Adrenal gland (tissue), 5 donors: ENCODE data around the gene EGR4.

ENCODE experiments used
- POLR2A ChIP-seq, 2 donors: fragments of 450-650 bp; IDR thresholded peaks; one replicate each; pipeline ENCODE4 v1.6.1; 2017; ENCODE audit warnings: antibody characterized with exemption in 2 of 2, mild to moderate bottlenecking in 2 of 2, moderate library complexity in 1 of 2
- TF ChIP-seq, protein P1 (sequence below), 6 experiments: fragments of 450-650 bp in 4 of 6; fragments of 200-600 bp in 2 of 6; sonication (generic) in 1 of 6; IDR thresholded peaks; 1 replicate in 5 of 6; 2 replicates in 1 of 6; pipeline versions ENCODE4 v1.5.1 to v1.8.0; 2016 to 2021; ENCODE audit warnings: antibody characterized with exemption in 6 of 6, mild to moderate bottlenecking in 2 of 6, moderate library complexity in 1 of 6
- donor health status: DM: no; HTN: no; CAD: no.

DNA sequence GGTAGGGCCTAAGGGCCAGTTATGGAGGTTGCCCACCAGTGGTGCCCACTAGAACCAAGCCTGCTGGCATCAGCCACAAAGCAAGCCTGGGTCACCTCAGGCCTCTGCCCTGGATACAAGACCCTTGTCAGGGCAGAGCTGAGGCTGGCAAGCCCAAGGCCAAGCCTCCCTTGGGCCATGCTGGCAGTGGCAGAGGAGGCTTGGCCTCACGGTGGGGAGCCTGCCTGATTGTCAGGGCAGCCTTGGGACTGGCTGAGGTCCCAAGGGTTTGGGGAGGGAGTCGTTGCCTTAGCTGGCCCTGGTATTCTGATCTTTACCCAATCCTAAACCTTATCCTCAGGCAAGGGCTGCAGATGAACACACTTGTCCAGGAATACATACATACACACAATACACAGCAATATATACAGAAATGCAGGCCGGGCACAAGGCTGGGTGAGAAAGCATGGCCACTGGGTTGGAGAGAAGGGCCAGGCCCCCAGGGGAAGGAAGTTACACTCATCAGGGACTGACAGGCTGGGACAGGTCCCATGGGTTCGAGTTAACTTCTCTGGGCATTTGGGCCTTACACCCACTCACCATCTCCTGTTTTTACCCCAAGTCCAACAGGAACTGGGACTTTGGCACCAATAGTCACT is 38.2 kb downstream of the EGR4 start:
- no peak for TF ChIP-seq POLR2A (IDR thresholded peaks at IDR 0.05)
- TF ChIP-seq, protein P1, sequence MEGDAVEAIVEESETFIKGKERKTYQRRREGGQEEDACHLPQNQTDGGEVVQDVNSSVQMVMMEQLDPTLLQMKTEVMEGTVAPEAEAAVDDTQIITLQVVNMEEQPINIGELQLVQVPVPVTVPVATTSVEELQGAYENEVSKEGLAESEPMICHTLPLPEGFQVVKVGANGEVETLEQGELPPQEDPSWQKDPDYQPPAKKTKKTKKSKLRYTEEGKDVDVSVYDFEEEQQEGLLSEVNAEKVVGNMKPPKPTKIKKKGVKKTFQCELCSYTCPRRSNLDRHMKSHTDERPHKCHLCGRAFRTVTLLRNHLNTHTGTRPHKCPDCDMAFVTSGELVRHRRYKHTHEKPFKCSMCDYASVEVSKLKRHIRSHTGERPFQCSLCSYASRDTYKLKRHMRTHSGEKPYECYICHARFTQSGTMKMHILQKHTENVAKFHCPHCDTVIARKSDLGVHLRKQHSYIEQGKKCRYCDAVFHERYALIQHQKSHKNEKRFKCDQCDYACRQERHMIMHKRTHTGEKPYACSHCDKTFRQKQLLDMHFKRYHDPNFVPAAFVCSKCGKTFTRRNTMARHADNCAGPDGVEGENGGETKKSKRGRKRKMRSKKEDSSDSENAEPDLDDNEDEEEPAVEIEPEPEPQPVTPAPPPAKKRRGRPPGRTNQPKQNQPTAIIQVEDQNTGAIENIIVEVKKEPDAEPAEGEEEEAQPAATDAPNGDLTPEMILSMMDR (IDR thresholded peaks at IDR 0.05) = no peak
